DOHH2 (cell line): ENCODE data around the gene NME3.

Experiments
- H3F3A ChIP-seq: fragments of 200-600 bp; sonication (generic), shearing (Covaris generic); 2 replicates; pipeline ENCODE4 v1.6.0; 2016; ENCODE audit warnings: antibody characterized with exemption, mild to moderate bottlenecking; ENCODE audit not compliant: control insufficient read depth, insufficient read depth
- H3K27ac ChIP-seq: fragments of 200-600 bp; sonication (generic); 2 replicates; pipeline ENCODE4 v1.5.1; 2014; ENCODE audit warnings: low read depth, mild to moderate bottlenecking, low read length, moderate library complexity
- H3K27me3 ChIP-seq: fragments of 200-600 bp; sonication (generic); 2 replicates; pipeline ENCODE4 v1.6.1; 2014; ENCODE audit warnings: mild to moderate bottlenecking, low read length, mixed read lengths; ENCODE audit not compliant: control insufficient read depth
- H3K36me3 ChIP-seq: fragments of 200-600 bp; sonication (generic); 2 replicates; pipeline ENCODE4 v1.6.1; 2014; ENCODE audit warnings: mild to moderate bottlenecking, low read length, moderate library complexity, mixed read lengths; ENCODE audit not compliant: control insufficient read depth
- H3K4me1 ChIP-seq: fragments of 200-600 bp; sonication (generic); 2 replicates; pipeline ENCODE4 v1.6.1; 2014; ENCODE audit warnings: mild to moderate bottlenecking, low read length, mixed read lengths; ENCODE audit not compliant: control insufficient read depth
- H3K4me2 ChIP-seq: fragments of 200-600 bp; sonication (generic); 2 replicates; pipeline ENCODE4 v1.6.0; 2014; ENCODE audit warnings: mild to moderate bottlenecking, low read length, moderate library complexity
- H3K4me3 ChIP-seq: fragments of 200-600 bp; sonication (generic); 2 replicates; pipeline ENCODE4 v1.5.1; 2014; ENCODE audit warnings: mild to moderate bottlenecking, low read length, mixed read lengths
- H3K79me2 ChIP-seq: fragments of 200-600 bp; sonication (generic); 2 replicates; pipeline ENCODE4 v1.6.1; 2014; ENCODE audit warnings: mild to moderate bottlenecking, low read length, mixed read lengths; ENCODE audit not compliant: control insufficient read depth
- H3K9me2 ChIP-seq: fragments of 200-600 bp; sonication (generic); replicated peaks from 2 replicates; pipeline ENCODE4 v1.6.1; 2014; ENCODE audit warnings: mild to moderate bottlenecking, low read length, mixed read lengths; ENCODE audit not compliant: control insufficient read depth
- H3K9me3 ChIP-seq: fragments of 200-600 bp; sonication (generic); 2 replicates; pipeline ENCODE4 v1.6.1; 2014; ENCODE audit warnings: antibody characterized with exemption, low read length, mixed read lengths; ENCODE audit not compliant: control insufficient read depth, insufficient read depth
- H4K20me1 ChIP-seq: fragments of 200-600 bp; sonication (generic); 2 replicates; pipeline ENCODE4 v1.6.0; 2014; ENCODE audit warnings: low read depth, mild to moderate bottlenecking, antibody characterized with exemption, low read length, moderate library complexity; ENCODE audit not compliant: control insufficient read depth, insufficient read depth
- CTCF ChIP-seq: fragments of 200-600 bp; sonication (generic); IDR thresholded peaks from one replicate; pipeline ENCODE4 v1.5.1; 2014; ENCODE audit warnings: antibody characterized with exemption, mild to moderate bottlenecking, low read depth, low read length; ENCODE audit not compliant: poor library complexity, severe bottlenecking
- EZH2phosphoT487 ChIP-seq: fragments of 200-600 bp; sonication (generic); IDR thresholded peaks from 2 replicates; pipeline ENCODE4 v1.6.1; 2017; ENCODE audit warnings: borderline replicate concordance, mild to moderate bottlenecking, antibody characterized with exemption, low read length, moderate library complexity, mixed read lengths

Gene NME3

GRCh38 chr16:1785846-1786170 is 14.5 kb upstream of the NME3 start:
- no peak overlapping the region for H3K27ac ChIP-seq
- H3K9me3 ChIP-seq = no peaks in the 10 kb centered on the region
- no peaks in the 10 kb centered on the region for H3F3A ChIP-seq
- H3K4me2 ChIP-seq = no peak overlapping the region
- H3K79me2 ChIP-seq = peaks cover 62% of the 10 kb centered on the region
- no peak overlapping the region for H3K4me3 ChIP-seq
- no peaks in the 10 kb centered on the region for H3K9me2 ChIP-seq
- no peaks in the 10 kb centered on the region for H3K27me3 ChIP-seq
- H3K36me3 ChIP-seq = peaks cover 22% of the 10 kb centered on the region
- TF ChIP-seq CTCF (no peak), EZH2phosphoT487 (no peak)
- H4K20me1 ChIP-seq = 0 out of 2 replicates have a peak, but pooled peaks cover 5% of the 10 kb centered on the region
- H3K4me1 ChIP-seq = peaks cover 16% of the 10 kb centered on the region

- Histone ChIP-seq H3K4me1 (peaks cover 16% of the 10 kb centered on the region), H3K4me3 (no peak overlapping the region), H3K9me3 (no peaks in the 10 kb centered on the region), H3K27ac (no peak overlapping the region), H3K27me3 (no peaks in the 10 kb centered on the region), H3K4me2 (no peak overlapping the region), H3F3A (no peaks in the 10 kb centered on the region), H3K9me2 (no peaks in the 10 kb centered on the region), H3K36me3 (peaks cover 22% of the 10 kb centered on the region), H4K20me1 (0 out of 2 replicates have a peak, but pooled peaks cover 5% of the 10 kb centered on the region), H3K79me2 (peaks cover 62% of the 10 kb centered on the region)
- TF ChIP-seq EZH2phosphoT487 (no peak), CTCF (no peak)
These were observed 13.9 kb upstream of the NME3 start for GRCh38 chr16:1784977-1785845.

GRCh38 chr16:1782408-1783264 is 11.3 kb upstream of the NME3 start, which contains the start of the genes NUBP2 and SPSB3:
TSS of gene NUBP2 (plus strand) at chr16:1782960. CDS start at chr16:1783021, 61 bp downstream.
TSS of gene SPSB3 (minus strand) at chr16:1782571. CDS start at chr16:1781483, 1,088 bp downstream.
- H3K27me3 ChIP-seq = no peaks in the 10 kb centered on the region
- H3K9me3 ChIP-seq = no peaks in the 10 kb centered on the region
- peaks cover 16% of the 10 kb centered on the region for H3K4me1 ChIP-seq
- peaks cover 22% of the 10 kb centered on the region for H3K36me3 ChIP-seq
- peak within 1 kb of the TSS; percentile 20; the same call in 1 of the 2 replicates for H3K27ac ChIP-seq
- peak within 1 kb of the TSS; percentile 93 for H3K4me2 ChIP-seq
- peak within 1 kb of the TSS; percentile 82 for H3K4me3 ChIP-seq
- H3K79me2 ChIP-seq = peaks cover 60% of the 10 kb centered on the region
- TF ChIP-seq CTCF (no peak), EZH2phosphoT487 (no peak)
- H3K9me2 ChIP-seq = no peaks in the 10 kb centered on the region
- H3F3A ChIP-seq = no peaks in the 10 kb centered on the region
- 0 out of 2 replicates have a peak, but pooled peaks cover 5% of the 10 kb centered on the region for H4K20me1 ChIP-seq
